ENCODE data around the gene DIS3L2.

DIS3L2 gene

GRCh38 chr2:232042911-232043574 is 81.5 kb downstream of the DIS3L2 start:
- Histone ChIP-seq H3K4me3 (ENCODE audit: low read length) (no peak overlapping the region), H3K9ac (ENCODE audit: low read length) (no peak overlapping the region), H3K36me3 (ENCODE audit: control insufficient read depth, insufficient read depth, low read length, severe bottlenecking) (no peaks in the 10 kb centered on the region), H3K27me3 (replicated peaks; ENCODE audit: control insufficient read depth, insufficient read depth, low read length) (no peaks in the 10 kb centered on the region), H3K9me3 (ENCODE audit: control insufficient read depth, low read length) (no peaks in the 10 kb centered on the region), H3K4me1 (ENCODE audit: control insufficient read depth, insufficient read depth, low read length) (no peaks in the 10 kb centered on the region)
- DNase-seq (ENCODE audit: low read depth): no peak

- no peaks in the 10 kb centered on the region for H3K27me3 ChIP-seq (replicated peaks; ENCODE audit: control insufficient read depth, insufficient read depth, low read length)
- no peaks in the 10 kb centered on the region for H3K9me3 ChIP-seq (ENCODE audit: control insufficient read depth, low read length)
- no peaks in the 10 kb centered on the region for H3K4me1 ChIP-seq (ENCODE audit: control insufficient read depth, insufficient read depth, low read length)
- no peak for DNase-seq (ENCODE audit: low read depth)
- H3K9ac ChIP-seq (ENCODE audit: low read length): no peak overlapping the region
- H3K4me3 ChIP-seq (ENCODE audit: low read length): no peak overlapping the region
- no peaks in the 10 kb centered on the region for H3K36me3 ChIP-seq (ENCODE audit: control insufficient read depth, insufficient read depth, low read length, severe bottlenecking)
These were observed 82.5 kb downstream of the DIS3L2 start for GRCh38 chr2:232043966-232044365.

- H3K4me3 ChIP-seq (ENCODE audit: low read length): no peak overlapping the region
- no peaks in the 10 kb centered on the region for H3K27me3 ChIP-seq (replicated peaks; ENCODE audit: control insufficient read depth, insufficient read depth, low read length)
- H3K4me1 ChIP-seq (ENCODE audit: control insufficient read depth, insufficient read depth, low read length): no peaks in the 10 kb centered on the region
- H3K9me3 ChIP-seq (ENCODE audit: control insufficient read depth, low read length): no peaks in the 10 kb centered on the region
- DNase-seq (ENCODE audit: low read depth): no peak
- H3K9ac ChIP-seq (ENCODE audit: low read length): no peak overlapping the region
- H3K36me3 ChIP-seq (ENCODE audit: control insufficient read depth, insufficient read depth, low read length, severe bottlenecking): no peaks in the 10 kb centered on the region
These were observed 87.8 kb downstream of the DIS3L2 start for GRCh38 chr2:232049350-232049749.

- Histone ChIP-seq H3K36me3 (ENCODE audit: control insufficient read depth, insufficient read depth, low read length, severe bottlenecking) (no peaks in the 10 kb centered on the region), H3K9ac (ENCODE audit: low read length) (no peak overlapping the region), H3K4me1 (ENCODE audit: control insufficient read depth, insufficient read depth, low read length) (no peaks in the 10 kb centered on the region), H3K9me3 (ENCODE audit: control insufficient read depth, low read length) (no peaks in the 10 kb centered on the region), H3K27me3 (replicated peaks; ENCODE audit: control insufficient read depth, insufficient read depth, low read length) (no peaks in the 10 kb centered on the region), H3K4me3 (ENCODE audit: low read length) (no peak overlapping the region)
- no peak for DNase-seq (ENCODE audit: low read depth)
These were observed 91.1 kb downstream of the DIS3L2 start for GRCh38 chr2:232052591-232052990.

- Histone ChIP-seq H3K9me3 (ENCODE audit: control insufficient read depth, low read length) (no peaks in the 10 kb centered on the region), H3K9ac (ENCODE audit: low read length) (no peak overlapping the region), H3K4me3 (ENCODE audit: low read length) (no peak overlapping the region), H3K4me1 (ENCODE audit: control insufficient read depth, insufficient read depth, low read length) (no peaks in the 10 kb centered on the region), H3K36me3 (ENCODE audit: control insufficient read depth, insufficient read depth, low read length, severe bottlenecking) (no peaks in the 10 kb centered on the region), H3K27me3 (replicated peaks; ENCODE audit: control insufficient read depth, insufficient read depth, low read length) (no peaks in the 10 kb centered on the region)
- no peak for DNase-seq (ENCODE audit: low read depth)
These were observed 92.3 kb downstream of the DIS3L2 start for GRCh38 chr2:232053777-232054176.

- no peaks in the 10 kb centered on the region for H3K36me3 ChIP-seq (ENCODE audit: control insufficient read depth, insufficient read depth, low read length, severe bottlenecking)
- no peaks in the 10 kb centered on the region for H3K9me3 ChIP-seq (ENCODE audit: control insufficient read depth, low read length)
- H3K9ac ChIP-seq (ENCODE audit: low read length): no peak overlapping the region
- H3K4me3 ChIP-seq (ENCODE audit: low read length): no peak overlapping the region
- no peaks in the 10 kb centered on the region for H3K27me3 ChIP-seq (replicated peaks; ENCODE audit: control insufficient read depth, insufficient read depth, low read length)
- no peak for DNase-seq (ENCODE audit: low read depth)
- H3K4me1 ChIP-seq (ENCODE audit: control insufficient read depth, insufficient read depth, low read length): no peaks in the 10 kb centered on the region
These were observed 96.8 kb downstream of the DIS3L2 start for GRCh38 chr2:232058063-232058877.

- Histone ChIP-seq H3K4me1 (ENCODE audit: control insufficient read depth, insufficient read depth, low read length) (no peaks in the 10 kb centered on the region), H3K9ac (ENCODE audit: low read length) (no peak overlapping the region), H3K36me3 (ENCODE audit: control insufficient read depth, insufficient read depth, low read length, severe bottlenecking) (no peaks in the 10 kb centered on the region), H3K4me3 (ENCODE audit: low read length) (no peak overlapping the region), H3K27me3 (replicated peaks; ENCODE audit: control insufficient read depth, insufficient read depth, low read length) (no peaks in the 10 kb centered on the region), H3K9me3 (ENCODE audit: control insufficient read depth, low read length) (no peaks in the 10 kb centered on the region)
- DNase-seq (ENCODE audit: low read depth): peak; percentile 25
These were observed 97.4 kb downstream of the DIS3L2 start for GRCh38 chr2:232058931-232059330.

GRCh38 chr2:232061265-232061664 is 99.8 kb downstream of the DIS3L2 start:
- Histone ChIP-seq H3K4me1 (ENCODE audit: control insufficient read depth, insufficient read depth, low read length) (no peaks in the 10 kb centered on the region), H3K27me3 (replicated peaks; ENCODE audit: control insufficient read depth, insufficient read depth, low read length) (no peaks in the 10 kb centered on the region), H3K9ac (ENCODE audit: low read length) (no peak overlapping the region), H3K36me3 (ENCODE audit: control insufficient read depth, insufficient read depth, low read length, severe bottlenecking) (no peaks in the 10 kb centered on the region), H3K9me3 (ENCODE audit: control insufficient read depth, low read length) (no peaks in the 10 kb centered on the region), H3K4me3 (ENCODE audit: low read length) (no peak overlapping the region)
- DNase-seq (ENCODE audit: low read depth): no peak

GRCh38 chr2:232073026-232073425 is 111.5 kb downstream of the DIS3L2 start:
- H3K4me3 ChIP-seq (ENCODE audit: low read length): no peak overlapping the region
- H3K9me3 ChIP-seq (ENCODE audit: control insufficient read depth, low read length): no peaks in the 10 kb centered on the region
- no peaks in the 10 kb centered on the region for H3K36me3 ChIP-seq (ENCODE audit: control insufficient read depth, insufficient read depth, low read length, severe bottlenecking)
- H3K27me3 ChIP-seq (replicated peaks; ENCODE audit: control insufficient read depth, insufficient read depth, low read length): no peaks in the 10 kb centered on the region
- no peak for DNase-seq (ENCODE audit: low read depth)
- no peak overlapping the region for H3K9ac ChIP-seq (ENCODE audit: low read length)
- peaks cover 8% of the 10 kb centered on the region for H3K4me1 ChIP-seq (ENCODE audit: control insufficient read depth, insufficient read depth, low read length)

- Histone ChIP-seq H3K9ac (ENCODE audit: low read length) (no peak overlapping the region), H3K36me3 (ENCODE audit: control insufficient read depth, insufficient read depth, low read length, severe bottlenecking) (no peaks in the 10 kb centered on the region), H3K27me3 (replicated peaks; ENCODE audit: control insufficient read depth, insufficient read depth, low read length) (no peaks in the 10 kb centered on the region), H3K4me1 (ENCODE audit: control insufficient read depth, insufficient read depth, low read length) (peaks cover 8% of the 10 kb centered on the region), H3K9me3 (ENCODE audit: control insufficient read depth, low read length) (no peaks in the 10 kb centered on the region), H3K4me3 (ENCODE audit: low read length) (no peak overlapping the region)
- no peak for DNase-seq (ENCODE audit: low read depth)
These were observed 112.2 kb downstream of the DIS3L2 start for GRCh38 chr2:232073699-232074098.

GRCh38 chr2:232075080-232075479 is 113.6 kb downstream of the DIS3L2 start:
- H3K4me3 ChIP-seq (ENCODE audit: low read length): no peak overlapping the region
- H3K36me3 ChIP-seq (ENCODE audit: control insufficient read depth, insufficient read depth, low read length, severe bottlenecking): no peaks in the 10 kb centered on the region
- peaks cover 8% of the 10 kb centered on the region for H3K4me1 ChIP-seq (ENCODE audit: control insufficient read depth, insufficient read depth, low read length)
- H3K9ac ChIP-seq (ENCODE audit: low read length): no peak overlapping the region
- DNase-seq (ENCODE audit: low read depth): peak; percentile 30
- no peaks in the 10 kb centered on the region for H3K27me3 ChIP-seq (replicated peaks; ENCODE audit: control insufficient read depth, insufficient read depth, low read length)
- no peaks in the 10 kb centered on the region for H3K9me3 ChIP-seq (ENCODE audit: control insufficient read depth, low read length)
